Tibial nerve (tissue), 4 donors: ENCODE measurements around the gene BCL7A. TPM values are rescaled to one million over a fixed set of nuclear protein-coding genes. Genes with fewer than 3 reads are reported as not detected.

Experiments
- DNase-seq, 2 donors: peaks; one replicate each; pipeline ENCODE4 v3.0.0-alpha.2; 2019; ENCODE audit warnings: low spot score in 2 of 2
- H3K27ac ChIP-seq, 4 donors: fragments of 200-600 bp; sonication (generic) in 3 of 4; one replicate each; pipeline ENCODE4 v1.5.1; 2017 to 2019; ENCODE audit warnings: mild to moderate bottlenecking in 1 of 4
- H3K27me3 ChIP-seq, 2 donors: fragments of 200-600 bp; sonication (generic) in 1 of 2; one replicate each; pipeline versions ENCODE4 v1.5.1 to v1.6.0; 2017 to 2019
- H3K36me3 ChIP-seq, 3 donors: fragments of 200-600 bp; sonication (generic); one replicate each; pipeline ENCODE4 v1.5.1; 2018 to 2019
- H3K4me1 ChIP-seq, 4 donors: fragments of 200-600 bp; sonication (generic) in 3 of 4; one replicate each; pipeline ENCODE4 v1.5.1; 2017 to 2019
- H3K4me3 ChIP-seq, 4 donors: fragments of 200-600 bp; sonication (generic) in 3 of 4; one replicate each; pipeline ENCODE4 v1.5.1; 2017 to 2019; ENCODE audit warnings: mild to moderate bottlenecking in 1 of 4, moderate library complexity in 1 of 4
- H3K9me3 ChIP-seq, 4 donors: fragments of 200-600 bp; sonication (generic) in 3 of 4; one replicate each; pipeline ENCODE4 v1.5.1; 2017 to 2019
- CTCF ChIP-seq, 5 experiments: fragments of 200-600 bp in 3 of 5; fragments of 450-650 bp in 2 of 5; sonication (generic) in 3 of 5; IDR thresholded peaks; one replicate each; pipeline ENCODE4 v1.5.1; 2016 to 2019; ENCODE audit warnings: antibody characterized with exemption in 5 of 5, mild to moderate bottlenecking in 3 of 5, moderate library complexity in 2 of 5
- EP300 ChIP-seq, 2 donors: sonication (generic); formaldehyde crosslinking; IDR thresholded peaks; one replicate each; pipeline ENCODE4 v1.6.1; 2017; ENCODE audit warnings: antibody characterized with exemption in 2 of 2, mild to moderate bottlenecking in 1 of 2
- POLR2A ChIP-seq, 2 donors: fragments of 450-650 bp; IDR thresholded peaks; one replicate each; pipeline ENCODE4 v1.6.1; 2017; ENCODE audit warnings: antibody characterized with exemption in 2 of 2, mild to moderate bottlenecking in 2 of 2, moderate library complexity in 2 of 2
- WGBS, 2 donors: methylation state at CpG; one replicate each; pipeline ENCODE4 v1.1.5; 2018; 5-methylcytosine and 5-hydroxymethylcytosine counted together
- total RNA-seq, 4 donors: library from RNA; depleted of rRNA; stranded (reverse); fragments of >200 nt; gene quantifications; one replicate each; pipeline ENCODE4 v1.1.0, GENCODE V29; 2016

BCL7A gene
- total RNA-seq, 4 donors from 2014 or later, result 2.4 to 10.7 (median 5.1) TPM

DNA sequence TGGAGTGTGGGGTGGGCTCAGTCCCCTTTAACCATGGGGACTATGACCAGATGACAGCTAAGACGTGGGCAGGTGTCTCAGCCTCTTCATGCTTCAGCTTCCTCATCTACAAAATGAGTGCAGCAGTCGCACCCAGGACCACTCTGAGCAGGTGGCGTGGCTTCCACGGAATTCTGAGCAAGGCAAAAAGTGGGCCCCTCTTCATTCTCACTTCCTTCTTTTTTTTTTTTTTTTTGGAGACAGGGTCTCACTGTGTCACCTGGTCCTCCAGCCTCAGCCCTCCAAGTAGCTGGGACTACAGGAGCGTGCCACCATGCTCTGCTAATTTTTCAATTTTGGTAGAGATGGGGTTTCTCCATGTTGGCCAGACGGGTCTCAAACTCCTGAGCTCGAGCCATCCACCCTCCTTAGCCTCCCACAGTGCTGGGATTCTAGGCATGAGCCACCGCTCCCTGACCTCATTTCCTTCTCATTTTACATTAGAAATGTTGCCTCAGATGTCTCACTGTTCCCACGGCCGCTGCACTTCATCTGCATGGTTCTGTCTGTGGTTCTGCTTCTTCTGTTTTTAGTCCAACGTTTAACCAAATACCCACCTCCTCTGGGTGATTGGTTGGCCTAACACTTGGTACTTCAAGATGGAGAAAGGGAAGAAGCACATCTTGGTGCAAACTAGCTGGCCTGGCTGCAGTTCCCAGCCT, 41.3 kb upstream of the BCL7A start:
- Histone ChIP-seq H3K27me3 (no peaks in the 10 kb centered on the region), H3K4me3 (no peak overlapping the region), H3K4me1 (no peaks in the 10 kb centered on the region), H3K9me3 (no peaks in the 10 kb centered on the region), H3K27ac (no peak overlapping the region), H3K36me3 (no peaks in the 10 kb centered on the region)
- 60 to 65% methylated on average over 11 of the region's 11 CpGs for WGBS, 2 donors
- TF ChIP-seq POLR2A (IDR thresholded peaks at IDR 0.05) (no peak), EP300 (IDR thresholded peaks at IDR 0.05) (no peak), CTCF (IDR thresholded peaks at IDR 0.05) (no peak)
- no peak for DNase-seq

GRCh38 chr12:121980892-121981272, 40.8 kb upstream of the BCL7A start:
- Histone ChIP-seq H3K36me3 (no peaks in the 10 kb centered on the region), H3K4me1 (no peaks in the 10 kb centered on the region), H3K27ac (no peak overlapping the region), H3K27me3 (no peaks in the 10 kb centered on the region), H3K4me3 (no peak overlapping the region), H3K9me3 (no peaks in the 10 kb centered on the region)
- no peak for TF ChIP-seq POLR2A (IDR thresholded peaks at IDR 0.05)
- TF ChIP-seq CTCF (IDR thresholded peaks at IDR 0.05), result no peak
- WGBS, 2 donors, result 81 to 89% methylated on average over 14 of the region's 14 CpGs
- no peak for DNase-seq

DNA sequence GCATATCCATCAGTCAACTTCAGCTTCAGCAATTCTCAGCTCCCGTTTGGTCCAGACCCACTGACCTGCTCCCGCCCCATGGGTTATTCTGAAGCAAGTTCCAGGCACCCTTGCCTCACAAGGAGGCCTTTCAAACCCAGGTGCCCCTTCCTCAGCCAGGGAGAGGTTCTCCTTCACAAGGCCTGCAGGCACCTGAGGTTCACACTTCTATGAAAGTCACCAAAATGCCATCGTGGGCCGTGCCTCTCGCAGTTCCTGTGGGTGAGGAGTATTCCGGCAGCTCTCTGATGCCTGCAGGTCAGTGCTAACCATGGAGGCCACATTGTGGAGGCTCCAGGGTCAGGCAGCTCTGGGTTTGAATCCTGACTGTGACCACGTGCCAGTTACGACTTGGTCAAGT, 40.2 kb upstream of the BCL7A start:
- DNase-seq, result no peak
- TF ChIP-seq CTCF (IDR thresholded peaks at IDR 0.05) (no peak), POLR2A (IDR thresholded peaks at IDR 0.05) (no peak), EP300 (IDR thresholded peaks at IDR 0.05) (no peak)

GRCh38 chr12:121982950-121983349, 38.7 kb upstream of the BCL7A start:
- H3K9me3 ChIP-seq, result no peaks in the 10 kb centered on the region
- H3K4me1 ChIP-seq, result no peaks in the 10 kb centered on the region
- DNase-seq, result no peak
- no peak overlapping the region for H3K27ac ChIP-seq
- no peaks in the 10 kb centered on the region for H3K36me3 ChIP-seq
- 93% methylated on average over 6 of the region's 6 CpGs for WGBS, 2 donors
- no peak overlapping the region for H3K4me3 ChIP-seq
- no peaks in the 10 kb centered on the region for H3K27me3 ChIP-seq
- no peak for TF ChIP-seq CTCF (IDR thresholded peaks at IDR 0.05)
- TF ChIP-seq EP300 (IDR thresholded peaks at IDR 0.05), result no peak
- no peak for TF ChIP-seq POLR2A (IDR thresholded peaks at IDR 0.05)

More for the DNA sequence above, 40.2 kb upstream of the BCL7A start:
- 85 to 86% methylated on average over 6 to 8 of the region's 8 CpGs for whole genome bisulfite sequencing, 2 donors
- Histone ChIP-seq H3K27me3 (no peaks in the 10 kb centered on the region), H3K4me1 (no peaks in the 10 kb centered on the region), H3K27ac (no peak overlapping the region), H3K36me3 (no peaks in the 10 kb centered on the region), H3K9me3 (no peaks in the 10 kb centered on the region), H3K4me3 (no peak overlapping the region)

GRCh38 chr12:121983536-121984210, 38.0 kb upstream of the BCL7A start:
- 57% methylated on average over 13 of the region's 13 CpGs for WGBS, 2 donors
- Histone ChIP-seq H3K4me1 (no peaks in the 10 kb centered on the region), H3K36me3 (no peaks in the 10 kb centered on the region), H3K4me3 (no peak overlapping the region), H3K9me3 (no peaks in the 10 kb centered on the region), H3K27me3 (no peaks in the 10 kb centered on the region), H3K27ac (no peak overlapping the region)
- TF ChIP-seq CTCF (IDR thresholded peaks at IDR 0.05) (no peak), POLR2A (IDR thresholded peaks at IDR 0.05) (no peak), EP300 (IDR thresholded peaks at IDR 0.05) (no peak)
- no peak for DNase-seq
